H1 (cell line): ENCODE measurements around the gene LRRC49. TPM values are rescaled to one million over a fixed set of nuclear protein-coding genes. Genes with fewer than 3 reads are reported as not detected.

Source experiments
- CTCF ChIA-PET: fragments of 300-600 bp; sonication (Branson Sonifier 250); formaldehyde crosslinking; loops from one replicate; lab custom pipeline; 2021; ENCODE audit not compliant: partially characterized antibody; lab: Charles Lee
- POLR2A ChIA-PET: fragments of 300-600 bp; sonication (Branson Sonifier 250); formaldehyde crosslinking; loops from one replicate; lab custom pipeline; 2021; ENCODE audit warnings: inconsistent platforms; ENCODE audit not compliant: partially characterized antibody; lab: Charles Lee
- DNase-seq, 2 experiments: peaks; one replicate each; pipeline versions ENCODE4 v3.0.0 to v3.0.0-alpha.2; 2010 to 2022; ENCODE audit warnings: low spot score in 2 of 2, low read depth in 1 of 2, mixed read lengths in 1 of 2
- FAIRE-seq: peaks from 2 replicates; lab custom pipeline; 2011; peaks lifted over from hg19 to GRCh38; lab: Jason Lieb, UNC
- H2AFZ ChIP-seq: 2 replicates; pipeline ENCODE4 v1.8.1; 2012; ENCODE audit warnings: low read length, inconsistent platforms
- H2AK5ac ChIP-seq: 2 replicates; pipeline ENCODE4 v1.6.1; 2013; ENCODE audit warnings: low read depth, low read length
- H2BK120ac ChIP-seq: replicated peaks from 2 replicates; pipeline ENCODE3; 2013; ENCODE audit warnings: low read depth, low read length, inconsistent platforms
- H2BK12ac ChIP-seq: 2 replicates; pipeline ENCODE4 v1.6.1; 2013; ENCODE audit warnings: low read depth, low read length
- H2BK15ac ChIP-seq: 2 replicates; pipeline ENCODE4 v1.6.1; 2013; ENCODE audit warnings: low read length
- H2BK20ac ChIP-seq: 2 replicates; pipeline ENCODE4 v1.6.1; 2013; ENCODE audit warnings: low read length
- H2BK5ac ChIP-seq: 2 replicates; pipeline ENCODE4 v1.6.1; 2013; ENCODE audit warnings: low read depth, low read length
- H3K14ac ChIP-seq: 2 replicates; pipeline ENCODE4 v1.6.1; 2013; ENCODE audit warnings: inconsistent platforms; ENCODE audit not compliant: insufficient read length
- H3K18ac ChIP-seq: 2 replicates; pipeline ENCODE4 v1.6.1; 2013; ENCODE audit warnings: low read length; ENCODE audit errors: extremely low read depth
- H3K23ac ChIP-seq: 2 replicates; pipeline ENCODE4 v1.6.1; 2013; ENCODE audit warnings: inconsistent platforms; ENCODE audit not compliant: insufficient read length
- H3K23me2 ChIP-seq: 2 replicates; pipeline ENCODE4 v1.6.1; 2013; ENCODE audit warnings: low read depth, low read length
- H3K27ac ChIP-seq: 2 replicates; pipeline ENCODE4 v1.6.1; 2011; ENCODE audit warnings: low read depth, low read length, inconsistent platforms
- H3K27me3 ChIP-seq, 4 experiments: replicated peaks in 1 of 4; 1 replicate in 1 of 4; 2 replicates in 3 of 4; pipeline versions ENCODE4 v1.6.1 to v1.8.1; 2011 to 2013; ENCODE audit warnings: low read length in 3 of 4, mild to moderate bottlenecking in 3 of 4, inconsistent platforms in 2 of 4, mixed read lengths in 2 of 4, moderate library complexity in 1 of 4; ENCODE audit not compliant: control insufficient read depth in 3 of 4, insufficient read depth in 3 of 4; ENCODE audit errors: extremely low read depth in 1 of 4
- H3K36me3 ChIP-seq, 4 experiments: 2 replicates each; pipeline versions ENCODE4 v1.6.1 to v1.8.1; 2011 to 2013; ENCODE audit warnings: mild to moderate bottlenecking in 4 of 4, low read length in 3 of 4, moderate library complexity in 2 of 4, control low read depth in 1 of 4, inconsistent platforms in 1 of 4; ENCODE audit not compliant: insufficient read depth in 4 of 4, control insufficient read depth in 2 of 4
- H3K4ac ChIP-seq: replicated peaks from 2 replicates; pipeline ENCODE3; 2013; ENCODE audit warnings: low read length, low read depth, mixed read lengths, inconsistent platforms; ENCODE audit not compliant: insufficient read length
- H3K4me1 ChIP-seq, 4 experiments: replicated peaks in 1 of 4; 1 replicate in 1 of 4; 2 replicates in 3 of 4; pipeline versions ENCODE4 v1.6.1 to v1.8.1; 2011 to 2013; ENCODE audit warnings: low read length in 3 of 4, inconsistent platforms in 2 of 4, mixed read lengths in 1 of 4; ENCODE audit not compliant: insufficient read depth in 4 of 4, control insufficient read depth in 3 of 4
- H3K4me2 ChIP-seq, 2 experiments: 2 replicates each; pipeline versions ENCODE4 v1.6.1 to v1.8.1; 2011 to 2013; ENCODE audit warnings: low read depth in 2 of 2, low read length in 2 of 2, control low read depth in 1 of 2, inconsistent platforms in 1 of 2, mild to moderate bottlenecking in 1 of 2; ENCODE audit not compliant: insufficient read depth in 1 of 2
- H3K4me3 ChIP-seq, 4 experiments: fragments of 200-600, 300-600 bp in 1 of 4; sonication (generic), shearing (Covaris generic), sonication (Bioruptor Twin) in 1 of 4; 2 replicates each; pipeline versions ENCODE4 v1.5.1 to v1.8.1; 2011 to 2016; ENCODE audit warnings: low read length in 4 of 4, low read depth in 3 of 4, control low read depth in 2 of 4, inconsistent platforms in 2 of 4, mild to moderate bottlenecking in 2 of 4, mixed read lengths in 1 of 4, moderate library complexity in 1 of 4; ENCODE audit not compliant: insufficient read depth in 2 of 4; ENCODE audit errors: extremely low read depth in 1 of 4
- H3K56ac ChIP-seq: replicated peaks from 2 replicates; pipeline ENCODE3; 2013; ENCODE audit warnings: low read depth, mild to moderate bottlenecking, mixed read lengths, low read length, inconsistent platforms; ENCODE audit not compliant: insufficient read length
- H3K79me1 ChIP-seq: 2 replicates; pipeline ENCODE4 v1.6.1; 2013; ENCODE audit warnings: low read depth, low read length, control low read depth
- H3K79me2 ChIP-seq, 2 experiments: 2 replicates each; pipeline versions ENCODE4 v1.6.1 to v1.8.1; 2012 to 2013; ENCODE audit warnings: low read length in 2 of 2, mild to moderate bottlenecking in 2 of 2, inconsistent platforms in 1 of 2; ENCODE audit not compliant: insufficient read depth in 2 of 2, control insufficient read depth in 1 of 2
- H3K9ac ChIP-seq, 4 experiments: replicated peaks in 1 of 4; 1 replicate in 1 of 4; 2 replicates in 3 of 4; pipeline versions ENCODE4 v1.6.1 to v1.8.1; 2011 to 2013; ENCODE audit warnings: low read depth in 3 of 4, low read length in 3 of 4, control low read depth in 2 of 4, mild to moderate bottlenecking in 2 of 4, moderate library complexity in 2 of 4, inconsistent platforms in 1 of 4; ENCODE audit errors: extremely low read depth in 1 of 4
- H3K9me3 ChIP-seq, 2 experiments: 2 replicates each; pipeline versions ENCODE4 v1.6.1 to v1.8.1; 2012 to 2013; ENCODE audit warnings: mild to moderate bottlenecking in 2 of 2, moderate library complexity in 2 of 2, control low read depth in 1 of 2, inconsistent platforms in 1 of 2, low read depth in 1 of 2, low read length in 1 of 2, mixed read lengths in 1 of 2; ENCODE audit not compliant: insufficient read depth in 2 of 2
- H4K20me1 ChIP-seq, 2 experiments: replicated peaks in 1 of 2; 2 replicates each; pipeline versions ENCODE3 to v1.8.1; 2011 to 2013; ENCODE audit warnings: inconsistent platforms in 2 of 2, low read length in 2 of 2, mild to moderate bottlenecking in 1 of 2; ENCODE audit not compliant: insufficient read depth in 2 of 2, control insufficient read depth in 1 of 2
- H4K5ac ChIP-seq: 2 replicates; pipeline ENCODE4 v1.6.1; 2013; ENCODE audit warnings: low read length, low read depth, mixed read lengths, inconsistent platforms; ENCODE audit not compliant: insufficient read length
- H4K8ac ChIP-seq: 2 replicates; pipeline ENCODE4 v1.8.0; 2013; ENCODE audit warnings: mild to moderate bottlenecking, moderate library complexity, low read length, inconsistent platforms; ENCODE audit not compliant: insufficient read depth; ENCODE audit errors: extremely low read depth
- H4K91ac ChIP-seq: replicated peaks from 2 replicates; pipeline ENCODE3; 2013; ENCODE audit warnings: low read length, mixed read lengths, inconsistent platforms; ENCODE audit not compliant: insufficient read length
- KDM1A ChIP-seq: fragments of 200-600, 300-600 bp; sonication (generic); IDR thresholded peaks from 2 replicates; pipeline ENCODE4 v1.7.1; 2016; ENCODE audit warnings: mild to moderate bottlenecking, low read length, borderline replicate concordance
- KDM4A ChIP-seq: IDR thresholded peaks from one replicate; pipeline ENCODE4 v1.7.1; 2012; ENCODE audit warnings: low read depth, mild to moderate bottlenecking, moderate library complexity, low read length, inconsistent platforms; ENCODE audit not compliant: severe bottlenecking
- WGBS, 2 experiments: shearing (Covaris generic) in 1 of 2; methylation state at CpG; one replicate each; pipeline versions ENCODE4 v1.1.6 to v1.1.7; 2013 to 2015; ENCODE audit warnings: low lambda C conversion rate in 2 of 2, mixed read lengths in 2 of 2, inconsistent platforms in 1 of 2, low coverage in 1 of 2, missing lambda C conversion rate in 1 of 2; ENCODE audit not compliant: insufficient replicate concordance in 2 of 2, insufficient coverage in 1 of 2, insufficient read length in 1 of 2; ENCODE audit errors: extremely low coverage in 1 of 2, missing lambda C conversion rate in 1 of 2; 5-methylcytosine and 5-hydroxymethylcytosine counted together
- polyA plus RNA-seq, 7 experiments: library from polyadenylated mRNA; depleted of rRNA in 3 of 7; stranded (reverse) in 5 of 7; unstranded in 2 of 7; fragments of >200 nt in 5 of 7; fragments of 200-250 nt in 2 of 7; gene quantifications; 1 replicate in 5 of 7; 2 replicates in 1 of 7; 4 replicates in 1 of 7; pipeline versions ENCODE4 v1.2.1 to v1.2.3, GENCODE V29; 2011 to 2013; ENCODE audit warnings: missing spikeins in 2 of 7, mixed read lengths in 2 of 7
- total RNA-seq: library from RNA; stranded (reverse); fragmentation: NEBNext Ultra II Directional; extraction: Animal tissue kit (Norgen Biotek cat#: 25700); gene quantifications from 2 replicates; pipeline ENCODE4 v1.2.1, GENCODE V29; 2021

Gene LRRC49
- total and polyA plus RNA-seq, 2 of the 8 experiments (the other 6 are each of a cell fraction or from before 2014, with no cell fraction given), result 5.0 to 10.4 TPM

DNA sequence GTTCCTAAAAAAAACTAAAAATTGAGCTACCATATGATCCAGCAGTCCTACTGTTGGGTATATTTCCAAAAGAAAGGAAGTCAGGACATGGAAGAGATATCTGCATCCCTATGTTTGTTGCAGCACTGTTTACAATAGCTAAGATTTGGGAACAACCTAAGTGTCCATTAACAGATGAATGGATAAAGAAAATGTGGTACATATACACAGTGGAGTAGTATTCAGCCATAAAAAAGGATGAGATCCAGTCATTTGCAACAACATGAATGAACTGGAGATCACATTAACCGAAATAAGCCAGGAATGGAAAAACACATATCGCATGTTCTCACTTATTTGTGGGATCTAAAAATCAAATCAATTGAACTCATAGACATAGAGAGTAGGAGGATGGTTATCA lies 29.5 kb downstream of the LRRC49 start:
- no peaks in the 10 kb centered on the region for H3K9me3 ChIP-seq
- H2AK5ac ChIP-seq, result no peak overlapping the region
- FAIRE-seq (no peak), DNase-seq (no peak)
- no peak overlapping the region for H3K23ac ChIP-seq
- no peak overlapping the region for H4K5ac ChIP-seq
- no peak overlapping the region for H3K14ac ChIP-seq
- H3K79me2 ChIP-seq, result no peaks in the 10 kb centered on the region
- no peaks in the 10 kb centered on the region for H3K4me1 ChIP-seq
- no peak overlapping the region for H2BK20ac ChIP-seq
- H2AFZ ChIP-seq, result no peak overlapping the region
- ChIA-PET CTCF (interaction anchor here (0.6 to 1.2 kb wide), 3 partner anchors 14 to 799 kb away, joined by 3 read pairs; no protein-coding TSS in a partner anchor), POLR2A (no interaction called here)
- WGBS, 2 experiments, result 90% methylated on average over 2 of the region's 2 CpGs; no CpG with 5 or more reads in 1 of the 2 experiments
- no peak overlapping the region for H3K4me3 ChIP-seq
- no peaks in the 10 kb centered on the region for H3K36me3 ChIP-seq
- H2BK5ac ChIP-seq, result no peak overlapping the region
- no peaks in the 10 kb centered on the region for H4K20me1 ChIP-seq
- no peaks in the 10 kb centered on the region for H3K23me2 ChIP-seq
- H3K9ac ChIP-seq, result no peak overlapping the region
- H3K27ac ChIP-seq, result no peak overlapping the region
- H4K91ac ChIP-seq, result no peak overlapping the region
- H3K79me1 ChIP-seq, result no peaks in the 10 kb centered on the region
- TF ChIP-seq KDM1A (peak; percentile 16; the same call in 1 of the 2 replicates), KDM4A (no peak)
- TF ChIP-seq, all 59 proteins: peak for 1
- Histone ChIP-seq H2BK12ac (no peak overlapping the region), H3K4ac (no peak overlapping the region), H2BK120ac (no peak overlapping the region), H3K4me2 (no peak overlapping the region), H3K27me3 (no peaks in the 10 kb centered on the region), H3K56ac (no peak overlapping the region), H2BK15ac (no peak overlapping the region), H4K8ac (no peak overlapping the region), H3K18ac (no peak overlapping the region)
